ENCODE data around the gene SNRPB. TPM values are rescaled to one million over a fixed set of nuclear protein-coding genes. Genes with fewer than 3 reads are reported as not detected.

SNRPB gene
- total RNA-seq, 2 donors from 2014 or later, result 53.1 to 61.0 TPM

DNA sequence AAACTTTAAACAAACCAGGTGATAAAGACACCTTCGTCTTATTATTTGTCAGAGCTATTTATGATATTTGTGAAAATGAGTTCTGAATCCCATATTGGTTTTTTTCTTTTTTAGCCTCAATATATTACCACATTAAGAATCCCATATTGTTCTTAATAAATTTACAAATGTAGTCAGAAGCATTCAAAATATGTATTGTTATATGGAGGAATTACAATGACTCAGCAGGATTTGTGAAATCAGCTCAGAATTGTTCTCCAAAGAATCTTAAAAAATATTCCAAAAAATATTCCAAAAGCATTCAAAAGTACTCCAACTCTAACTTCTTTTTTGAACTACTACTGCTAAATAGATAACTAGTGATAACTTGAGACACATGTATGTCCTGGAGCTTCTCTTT, 44.6 kb upstream of the SNRPB start:
- no peak overlapping the region for H3K27ac ChIP-seq
- no peaks in the 10 kb centered on the region for H3K36me3 ChIP-seq (replicated peaks in 1 of 2; ENCODE audit: insufficient read depth in 1 of 2, low read depth in 2 of 2)
- no peak overlapping the region for H3K4me3 ChIP-seq
- H3K27me3 ChIP-seq, result no peaks in the 10 kb centered on the region
- intact Hi-C loops (cut with DNase I), result no loop called here
- TF ChIP-seq POLR2A (IDR thresholded peaks at IDR 0.05), result no peak
- TF ChIP-seq, protein P1, sequence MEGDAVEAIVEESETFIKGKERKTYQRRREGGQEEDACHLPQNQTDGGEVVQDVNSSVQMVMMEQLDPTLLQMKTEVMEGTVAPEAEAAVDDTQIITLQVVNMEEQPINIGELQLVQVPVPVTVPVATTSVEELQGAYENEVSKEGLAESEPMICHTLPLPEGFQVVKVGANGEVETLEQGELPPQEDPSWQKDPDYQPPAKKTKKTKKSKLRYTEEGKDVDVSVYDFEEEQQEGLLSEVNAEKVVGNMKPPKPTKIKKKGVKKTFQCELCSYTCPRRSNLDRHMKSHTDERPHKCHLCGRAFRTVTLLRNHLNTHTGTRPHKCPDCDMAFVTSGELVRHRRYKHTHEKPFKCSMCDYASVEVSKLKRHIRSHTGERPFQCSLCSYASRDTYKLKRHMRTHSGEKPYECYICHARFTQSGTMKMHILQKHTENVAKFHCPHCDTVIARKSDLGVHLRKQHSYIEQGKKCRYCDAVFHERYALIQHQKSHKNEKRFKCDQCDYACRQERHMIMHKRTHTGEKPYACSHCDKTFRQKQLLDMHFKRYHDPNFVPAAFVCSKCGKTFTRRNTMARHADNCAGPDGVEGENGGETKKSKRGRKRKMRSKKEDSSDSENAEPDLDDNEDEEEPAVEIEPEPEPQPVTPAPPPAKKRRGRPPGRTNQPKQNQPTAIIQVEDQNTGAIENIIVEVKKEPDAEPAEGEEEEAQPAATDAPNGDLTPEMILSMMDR (IDR thresholded peaks at IDR 0.05), result no peak
- no peaks in the 10 kb centered on the region for H3K9me3 ChIP-seq
- no peaks in the 10 kb centered on the region for H3K4me1 ChIP-seq
- no peak for DNase-seq
- 41 to 57% methylated on average over 1 of the region's 1 CpG for WGBS, 2 donors
- no peak for ATAC-seq

DNA sequence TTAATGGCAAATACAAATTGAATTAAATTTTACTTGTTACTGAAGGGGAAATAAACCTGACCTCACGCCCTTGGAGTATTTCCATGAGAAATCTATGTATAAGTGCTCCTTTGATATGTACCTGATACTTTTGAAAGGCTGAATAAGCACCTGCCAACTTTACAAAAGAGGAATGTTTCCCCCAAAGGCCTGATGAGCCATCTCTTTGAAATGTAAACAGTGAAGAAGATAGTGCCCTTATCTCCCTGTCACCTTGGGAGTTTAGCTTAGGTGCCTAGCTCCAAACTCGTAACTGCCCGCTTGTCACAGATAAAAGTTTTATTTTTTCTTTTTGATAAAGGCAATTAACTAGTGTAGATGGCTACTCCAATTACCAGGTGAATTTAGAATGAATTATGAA, 39.2 kb upstream of the SNRPB start:
- no peaks in the 10 kb centered on the region for H3K9me3 ChIP-seq
- H3K4me3 ChIP-seq, result no peak overlapping the region
- no peak for TF ChIP-seq POLR2A (IDR thresholded peaks at IDR 0.05)
- TF ChIP-seq, protein P1 (IDR thresholded peaks at IDR 0.05), result no peak
- WGBS, 2 donors, result 73% methylated on average over 3 of the region's 3 CpGs
- H3K27ac ChIP-seq, result no peak overlapping the region
- DNase-seq (no peak), ATAC-seq (no peak)
- intact Hi-C loops (cut with DNase I), result no loop called here
- peaks cover 21% of the 10 kb centered on the region for H3K4me1 ChIP-seq
- H3K36me3 ChIP-seq (replicated peaks in 1 of 2; ENCODE audit: insufficient read depth in 1 of 2, low read depth in 2 of 2), result no peaks in the 10 kb centered on the region
- no peaks in the 10 kb centered on the region for H3K27me3 ChIP-seq

DNA sequence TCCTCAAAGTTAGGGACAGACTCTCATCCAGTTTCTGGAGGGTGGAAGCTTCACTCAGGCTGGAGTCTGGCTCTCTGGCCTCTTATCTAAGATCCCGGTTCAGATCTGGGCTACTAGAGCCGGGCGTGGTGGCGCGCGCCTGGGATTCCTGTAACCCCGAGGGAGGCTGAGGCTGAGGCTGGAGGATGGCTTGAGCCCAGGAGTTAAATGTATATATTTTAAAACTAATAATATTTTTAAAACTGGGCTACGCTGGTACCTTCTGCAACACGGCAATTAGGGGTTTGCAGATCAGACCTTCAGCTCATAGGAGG, 38.8 kb upstream of the SNRPB start:
- TF ChIP-seq POLR2A (IDR thresholded peaks at IDR 0.05), result no peak
- TF ChIP-seq, protein P1 (IDR thresholded peaks at IDR 0.05), result no peak
- Histone ChIP-seq H3K4me1 (peaks cover 21% of the 10 kb centered on the region), H3K27me3 (no peaks in the 10 kb centered on the region), H3K36me3 (replicated peaks in 1 of 2; ENCODE audit: insufficient read depth in 1 of 2, low read depth in 2 of 2) (no peaks in the 10 kb centered on the region), H3K27ac (peak overlapping the region in 3 of 4 donors; percentile 77 to 84 (median 83)), H3K4me3 (peak overlapping the region; percentile 75 to 94), H3K9me3 (no peaks in the 10 kb centered on the region)
- intact Hi-C loops (cut with DNase I), result no loop called here
- DNase-seq (no peak), ATAC-seq (no peak)
- 42% methylated on average over 9 of the region's 9 CpGs for WGBS, 2 donors

DNA sequence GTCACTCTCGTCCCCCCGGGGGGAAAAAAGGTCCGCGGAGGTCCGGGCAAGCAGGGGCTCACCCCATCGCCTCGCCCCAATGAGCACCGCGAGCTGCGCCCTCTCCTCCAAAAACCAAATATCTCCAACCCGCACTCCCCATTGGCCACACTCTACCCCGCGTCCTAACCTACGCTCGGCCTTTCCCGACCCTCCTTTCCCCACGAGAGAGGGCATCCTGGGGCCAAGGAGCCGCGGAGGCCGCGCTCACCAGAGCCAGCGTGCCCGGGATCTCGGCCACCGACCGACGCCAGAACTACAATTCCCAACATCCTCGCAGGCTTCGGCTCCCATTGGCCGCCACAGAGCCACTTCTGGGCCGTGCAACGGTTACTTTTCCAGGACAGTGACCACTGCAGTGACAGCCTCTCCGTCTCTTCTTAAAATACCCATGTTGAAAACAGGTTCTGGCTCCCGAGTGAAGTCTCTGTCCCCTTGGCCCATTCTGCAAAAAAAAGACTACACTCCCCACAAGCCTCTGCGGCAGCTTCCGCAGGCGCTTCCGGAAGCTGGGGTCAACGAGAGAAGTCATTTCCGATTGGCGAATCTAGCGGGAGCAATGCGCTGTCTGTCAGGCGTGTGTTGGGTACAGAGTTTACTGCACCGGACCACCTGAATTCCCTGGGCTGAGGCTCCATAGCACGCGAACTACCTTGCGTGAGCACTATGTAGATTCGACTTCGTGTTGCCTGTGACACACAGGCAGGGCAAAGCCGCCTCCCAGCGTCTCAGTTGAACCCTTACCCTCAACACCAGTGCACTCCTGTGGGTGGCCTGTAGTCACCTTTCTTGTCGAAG, 38.3 kb upstream of the SNRPB start, which contains the start of gene ZNF343:
ZNF343 (minus strand) TSS at position 285 of the 837 bp plus-strand sequence. CDS start 15,020 bp downstream, outside the sequence.
- H3K36me3 ChIP-seq (replicated peaks in 1 of 2; ENCODE audit: insufficient read depth in 1 of 2, low read depth in 2 of 2), result no peaks in the 10 kb centered on the region
- WGBS, 2 donors, result 1 to 2% methylated on average over 31 to 53 of the region's 53 CpGs
- H3K9me3 ChIP-seq, result no peaks in the 10 kb centered on the region
- H3K4me1 ChIP-seq, result peaks cover 21% of the 10 kb centered on the region
- no peaks in the 10 kb centered on the region for H3K27me3 ChIP-seq
- peak; percentile 79 to 84 (median 82) for DNase-seq
- intact Hi-C loops (cut with DNase I), result no loop called here
- H3K27ac ChIP-seq, result peak within 1 kb of the TSS in 3 of 4 donors; percentile 77 to 84 (median 83)
- ATAC-seq, result peak; percentile 98
- peak within 1 kb of the TSS; percentile 75 to 94 for H3K4me3 ChIP-seq
- TF ChIP-seq, protein P1 (IDR thresholded peaks at IDR 0.05), result peak in 1 of 7 experiments; percentile 4
- peak in 2 of 3 donors; percentile 62 to 68 for TF ChIP-seq POLR2A (IDR thresholded peaks at IDR 0.05)

All from body of pancreas (tissue), 4 donors.